B cell (primary cell): ENCODE data around the gene SLC48A1. TPM values are rescaled to one million over a fixed set of nuclear protein-coding genes. Genes with fewer than 3 reads are reported as not detected.

ENCODE experiments used
- ATAC-seq: fragments of 200-7000 bp; cut with Tn5 transposase; one replicate; pipeline ENCODE4 v1.10.0; 2021; ENCODE audit warnings: low read depth, mild to moderate bottlenecking, moderate number of reproducible peaks, moderate library complexity
- CTCF ChIA-PET: fragments of 350-600 bp; sonication (Branson Sonifier 250); formaldehyde crosslinking; loops from one replicate; lab custom pipeline; 2021; ENCODE audit warnings: antibody characterized with exemption, inconsistent platforms; lab: Charles Lee
- POLR2A ChIA-PET: fragments of 350-600 bp; sonication (Branson Sonifier 250); formaldehyde crosslinking; loops from one replicate; lab custom pipeline; 2021; ENCODE audit warnings: antibody characterized with exemption; lab: Charles Lee
- DNase-seq: peaks from one replicate; pipeline ENCODE4 v3.0.0; 2013
- H2AFZ ChIP-seq: 2 replicates; pipeline ENCODE4 v1.6.1; 2012; ENCODE audit warnings: mild to moderate bottlenecking, low read depth, low read length; ENCODE audit not compliant: insufficient read depth, poor library complexity, severe bottlenecking
- H3K27ac ChIP-seq, 2 donors: 1 replicate in 1 of 2; 2 replicates in 1 of 2; pipeline ENCODE4 v1.5.1; 2012 to 2013; ENCODE audit warnings: low read length in 2 of 2, mild to moderate bottlenecking in 2 of 2, moderate library complexity in 1 of 2
- H3K27me3 ChIP-seq, 4 experiments: fragments of 200-600 bp in 1 of 4; sonication (generic) in 1 of 4; replicated peaks in 1 of 4; 1 replicate in 2 of 4; 2 replicates in 2 of 4; pipeline versions ENCODE4 v1.6.1 to v1.7.0; 2013 to 2016; ENCODE audit warnings: low read length in 3 of 4, mild to moderate bottlenecking in 2 of 4, mixed read lengths in 1 of 4, moderate library complexity in 1 of 4; ENCODE audit not compliant: insufficient read depth in 4 of 4, control insufficient read depth in 3 of 4; ENCODE audit errors: control extremely low read depth in 1 of 4
- H3K36me3 ChIP-seq, 2 experiments: replicated peaks in 1 of 2; 1 replicate in 1 of 2; 2 replicates in 1 of 2; pipeline versions ENCODE4 v1.6.1 to v1.7.1; 2013; ENCODE audit warnings: low read length in 1 of 2; ENCODE audit not compliant: insufficient read depth in 2 of 2, control insufficient read depth in 1 of 2; ENCODE audit errors: control extremely low read depth in 1 of 2, extremely low read depth in 1 of 2
- H3K4me1 ChIP-seq, 2 donors: fragments of 200-600 bp in 1 of 2; sonication (generic) in 1 of 2; 1 replicate in 1 of 2; 2 replicates in 1 of 2; pipeline versions ENCODE4 v1.5.1 to v1.6.1; 2013 to 2017; ENCODE audit warnings: low read length in 2 of 2; ENCODE audit not compliant: control insufficient read depth in 2 of 2, insufficient read depth in 2 of 2
- H3K4me2 ChIP-seq: replicated peaks from 2 replicates; pipeline ENCODE3; 2012; ENCODE audit warnings: mild to moderate bottlenecking, low read depth, low read length; ENCODE audit not compliant: poor library complexity, severe bottlenecking
- H3K4me3 ChIP-seq, 5 experiments: fragments of 200-600 bp in 1 of 5; sonication (generic) in 1 of 5; 1 replicate in 3 of 5; 2 replicates in 2 of 5; pipeline versions ENCODE4 v1.5.1 to v1.7.0; 2011 to 2016; ENCODE audit warnings: low read length in 4 of 5, mild to moderate bottlenecking in 4 of 5, low read depth in 2 of 5, control low read depth in 1 of 5, moderate library complexity in 1 of 5; ENCODE audit not compliant: insufficient read depth in 1 of 5; ENCODE audit errors: control extremely low read depth in 1 of 5, extremely low read depth in 1 of 5
- H3K79me2 ChIP-seq: fragments of 200-600 bp; sonication (generic); one replicate; pipeline ENCODE4 v1.6.0; 2016; ENCODE audit warnings: low read length; ENCODE audit not compliant: control insufficient read depth, insufficient read depth
- H3K9ac ChIP-seq: fragments of 200-600 bp; sonication (generic); 2 replicates; pipeline ENCODE4 v1.6.1; 2017; ENCODE audit warnings: mild to moderate bottlenecking, low read length, moderate library complexity
- H3K9me3 ChIP-seq, 3 donors: one replicate each; pipeline versions ENCODE4 v1.6.1 to v1.7.1; 2013; ENCODE audit warnings: low read length in 2 of 3; ENCODE audit not compliant: control insufficient read depth in 2 of 3, insufficient read depth in 1 of 3; ENCODE audit errors: control extremely low read depth in 1 of 3
- H4K20me1 ChIP-seq: 2 replicates; pipeline ENCODE4 v1.6.0; 2012; ENCODE audit warnings: mild to moderate bottlenecking, low read length; ENCODE audit not compliant: insufficient read depth, control insufficient read depth, poor library complexity, severe bottlenecking
- H3K27ac Mint-ChIP-seq: one replicate; pipeline ENCODE4 v1.8.0; 2021; ENCODE audit warnings: mixed read lengths
- H3K27me3 Mint-ChIP-seq: one replicate; pipeline ENCODE4 v1.8.0; 2021; ENCODE audit warnings: mixed read lengths
- H3K4me1 Mint-ChIP-seq: one replicate; pipeline ENCODE4 v1.8.0; 2021; ENCODE audit warnings: mixed read lengths
- H3K4me3 Mint-ChIP-seq: one replicate; pipeline ENCODE4 v1.8.0; 2021; ENCODE audit warnings: mixed read lengths
- H3K9me3 Mint-ChIP-seq: one replicate; pipeline ENCODE4 v1.8.0; 2022; ENCODE audit warnings: mixed read lengths; ENCODE audit not compliant: insufficient read depth
- EZH2 ChIP-seq: IDR thresholded peaks from 2 replicates; pipeline ENCODE4 v1.6.1; 2012; ENCODE audit warnings: borderline replicate concordance, low read depth, mild to moderate bottlenecking, moderate library complexity, low read length; ENCODE audit not compliant: insufficient read depth, poor library complexity, severe bottlenecking
- WGBS: methylation state at CpG from one replicate; pipeline ENCODE4 v1.1.5; 2013; ENCODE audit warnings: missing lambda C conversion rate; ENCODE audit not compliant: insufficient coverage; 5-methylcytosine and 5-hydroxymethylcytosine counted together
- intact Hi-C: fragments of 100-400 bp; cut with micrococcal nuclease; formaldehyde crosslinking; loops from one replicate; pipeline ENCODE4 v1.10.0; 2022
- polyA plus RNA-seq: library from polyadenylated mRNA; depleted of rRNA; stranded (reverse); fragments of >200 nt; gene quantifications from 2 replicates; pipeline ENCODE4 v1.2.3, GENCODE V29; 2012
- total RNA-seq, 2 donors: library from RNA; stranded (reverse); fragments of 120-200 nt in 1 of 2; gene quantifications; 1 replicate in 1 of 2; 2 replicates in 1 of 2; pipeline versions ENCODE4 v1.2.3 to v1.2.4, GENCODE V29; 2013 to 2022
- TF ChIP-seq, protein P1 (sequence below): fragments of 200-600 bp; IDR thresholded peaks from one replicate; pipeline ENCODE4 v1.8.0; 2022; ENCODE audit warnings: antibody characterized with exemption, mild to moderate bottlenecking

Gene SLC48A1
- total and polyA plus RNA-seq, 2 donors (not counting 1 experiment from before 2014, with no cell fraction given), result 8.0 to 20.0 TPM

DNA sequence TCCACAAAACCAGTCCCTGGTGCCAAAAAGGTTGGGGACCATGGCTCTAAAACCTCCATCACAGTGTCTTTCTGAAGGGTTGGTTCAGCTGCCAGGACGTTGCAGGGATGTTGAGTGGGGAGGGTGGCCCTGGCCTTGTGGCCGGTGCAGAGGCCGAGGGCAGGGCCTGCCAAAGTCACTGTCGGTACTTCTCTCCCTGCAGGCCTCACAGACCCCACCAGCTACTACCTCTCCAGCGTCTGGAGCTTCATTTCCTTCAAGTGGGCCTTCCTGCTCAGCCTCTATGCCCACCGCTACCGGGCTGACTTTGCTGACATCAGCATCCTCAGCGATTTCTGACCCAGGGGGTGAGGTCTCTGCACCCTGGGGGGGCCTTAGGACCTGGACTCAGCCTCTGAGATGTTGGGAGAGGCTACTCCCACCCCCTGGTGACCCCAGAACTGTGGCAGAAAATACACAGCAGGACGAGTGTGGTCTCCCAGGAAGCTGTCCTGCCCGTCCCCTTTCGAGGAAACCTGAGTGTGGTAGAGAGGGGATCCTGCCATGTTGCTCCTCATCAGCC, 7.0 kb downstream of the SLC48A1 start:
- POLR2A ChIA-PET, result interaction anchor here (0.5 to 1.3 kb wide), 3 partner anchors 17 to 52 kb away, joined by 3 to 6 read pairs (median 4); no protein-coding TSS in a partner anchor
- intact Hi-C loops, result loop anchor here (1.0 kb wide), 5 partner anchors 21 to 129 kb away; no protein-coding TSS in a partner anchor
- no peaks in the 10 kb centered on the region for H3K9me3 Mint-ChIP-seq
- peaks cover 14% of the 10 kb centered on the region for H3K79me2 ChIP-seq
- TF ChIP-seq, protein P1, sequence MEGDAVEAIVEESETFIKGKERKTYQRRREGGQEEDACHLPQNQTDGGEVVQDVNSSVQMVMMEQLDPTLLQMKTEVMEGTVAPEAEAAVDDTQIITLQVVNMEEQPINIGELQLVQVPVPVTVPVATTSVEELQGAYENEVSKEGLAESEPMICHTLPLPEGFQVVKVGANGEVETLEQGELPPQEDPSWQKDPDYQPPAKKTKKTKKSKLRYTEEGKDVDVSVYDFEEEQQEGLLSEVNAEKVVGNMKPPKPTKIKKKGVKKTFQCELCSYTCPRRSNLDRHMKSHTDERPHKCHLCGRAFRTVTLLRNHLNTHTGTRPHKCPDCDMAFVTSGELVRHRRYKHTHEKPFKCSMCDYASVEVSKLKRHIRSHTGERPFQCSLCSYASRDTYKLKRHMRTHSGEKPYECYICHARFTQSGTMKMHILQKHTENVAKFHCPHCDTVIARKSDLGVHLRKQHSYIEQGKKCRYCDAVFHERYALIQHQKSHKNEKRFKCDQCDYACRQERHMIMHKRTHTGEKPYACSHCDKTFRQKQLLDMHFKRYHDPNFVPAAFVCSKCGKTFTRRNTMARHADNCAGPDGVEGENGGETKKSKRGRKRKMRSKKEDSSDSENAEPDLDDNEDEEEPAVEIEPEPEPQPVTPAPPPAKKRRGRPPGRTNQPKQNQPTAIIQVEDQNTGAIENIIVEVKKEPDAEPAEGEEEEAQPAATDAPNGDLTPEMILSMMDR, result no peak
- no peak for TF ChIP-seq EZH2
- WGBS, result 87% methylated on average over 6 of the region's 11 CpGs
- CTCF ChIA-PET, result interaction anchor here (0.7 to 20.0 kb wide), 18 partner anchors 9 to 128 kb away, joined by 3 to 584 read pairs (median 8); partner anchors contain the start of genes ENDOU, HDAC7, RAPGEF3 and RPAP3
- H4K20me1 ChIP-seq, result peaks cover 40% of the 10 kb centered on the region
- no peak for ATAC-seq
- H3K27ac Mint-ChIP-seq, result no peak overlapping the region
- no peak for DNase-seq
- no peak overlapping the region for H2AFZ ChIP-seq
- H3K36me3 ChIP-seq, result peaks cover 0 to 20% of the 10 kb centered on the region in 2 experiments
- H3K27me3 Mint-ChIP-seq, result no peaks in the 10 kb centered on the region
- H3K9ac ChIP-seq, result no peak overlapping the region
- H3K4me1 Mint-ChIP-seq, result peaks cover 18% of the 10 kb centered on the region
- no peak overlapping the region for H3K4me3 Mint-ChIP-seq
- peaks cover 0 to 9% of the 10 kb centered on the region in 2 donors for H3K4me1 ChIP-seq
- H3K27me3 ChIP-seq, result no peaks in the 10 kb centered on the region
- no peak overlapping the region for H3K4me2 ChIP-seq
- no peaks in the 10 kb centered on the region for H3K9me3 ChIP-seq
- H3K4me3 ChIP-seq, result no peak overlapping the region
- H3K27ac ChIP-seq, result no peak overlapping the region
